Liver (tissue), 3 donors: ENCODE results near the gene SREBF1.

ENCODE experiments used
- ATF3 ChIP-seq: IDR thresholded peaks from 2 replicates; pipeline ENCODE4 v1.6.1; 2016; ENCODE audit warnings: antibody characterized with exemption
- CTCF ChIP-seq: fragments of 150-350 bp; IDR thresholded peaks from 2 replicates; pipeline ENCODE4 v1.5.1; 2017; ENCODE audit warnings: improper control_type of control experiment, low read depth, low read length; ENCODE audit not compliant: missing input control
- RAD21 ChIP-seq, 2 donors: IDR thresholded peaks; 2 replicates each; pipeline ENCODE4 v1.6.1; 2016; ENCODE audit warnings: antibody characterized with exemption in 2 of 2, mild to moderate bottlenecking in 2 of 2
- TAF1 ChIP-seq: conservative IDR thresholded peaks from 2 replicates; pipeline ENCODE4 v1.6.1; 2016; ENCODE audit warnings: antibody characterized with exemption, mild to moderate bottlenecking
- ZBTB33 ChIP-seq: IDR thresholded peaks from 2 replicates; pipeline ENCODE4 v1.6.1; 2016; ENCODE audit warnings: antibody characterized with exemption
- donor health status: healthy.
- donor health status: healthy.

- TF ChIP-seq RAD21 (IDR thresholded peaks at IDR 0.05): no peak
- TF ChIP-seq CTCF: no peak
- TF ChIP-seq ZBTB33: no peak
- no peak for TF ChIP-seq ATF3
- TF ChIP-seq TAF1: no peak
Observed at GRCh38 chr17:17813725-17814095, 23.1 kb downstream of the SREBF1 start.
